ENCODE results near the gene INSR. TPM values are rescaled to one million over a fixed set of nuclear protein-coding genes. Genes with fewer than 3 reads are reported as not detected.

INSR gene
- total RNA-seq, 1 experiment from 2014 or later = 13.7 TPM

GRCh38 chr19:7115721-7116120, 178.5 kb downstream of the INSR start:
- Histone ChIP-seq H3K9me2 (replicated peaks; ENCODE audit: low read length) (no peaks in the 10 kb centered on the region), H3K36me3 (ENCODE audit: low read depth, low read length) (no peaks in the 10 kb centered on the region), H3K4me2 (ENCODE audit: low read length) (no peak overlapping the region), H3K4me1 (ENCODE audit: insufficient read depth, low read length) (no peaks in the 10 kb centered on the region), H3F3A (ENCODE audit: low read length, unreplicated experiment) (no peaks in the 10 kb centered on the region), H2AFZ (ENCODE audit: low read length) (no peak overlapping the region), H3K4me3 (ENCODE audit: low read length) (no peak overlapping the region), H3K27ac (ENCODE audit: low read length) (no peak overlapping the region), H3K9me3 (ENCODE audit: low read length) (no peaks in the 10 kb centered on the region), H3K79me2 (ENCODE audit: low read length) (no peaks in the 10 kb centered on the region), H3K27me3 (ENCODE audit: low read length) (no peaks in the 10 kb centered on the region), H3K9ac (ENCODE audit: low read length) (no peak overlapping the region), H4K20me1 (ENCODE audit: low read length) (no peaks in the 10 kb centered on the region)
- BruUV-seq (replicated peaks) = no TSS peak
- DNase-seq (no peak), ATAC-seq (no peak)
- CTCF ChIA-PET = no interaction called here
- intact Hi-C loops (cut with micrococcal nuclease) = no loop called here
- no peak for TF ChIP-seq CTCF (conservative IDR thresholded peaks at IDR 0.05; ENCODE audit: low read depth, low read length)
- no peak for TF ChIP-seq EZH2phosphoT487 (IDR thresholded peaks at IDR 0.05; ENCODE audit: borderline replicate concordance, low read length)
- TF ChIP-seq EZH2 (IDR thresholded peaks at IDR 0.05; ENCODE audit: low read length, unreplicated experiment) = no peak
- POLR2A ChIA-PET (ENCODE audit: unreplicated experiment) = no interaction called here

GRCh38 chr19:7113233-7113632, 181.0 kb downstream of the INSR start:
- no peaks in the 10 kb centered on the region for H3K79me2 ChIP-seq (ENCODE audit: low read length)
- H2AFZ ChIP-seq (ENCODE audit: low read length) = no peak overlapping the region
- H3K9me3 ChIP-seq (ENCODE audit: low read length) = no peaks in the 10 kb centered on the region
- ATAC-seq = no peak
- intact Hi-C loops (cut with micrococcal nuclease) = no loop called here
- POLR2A ChIA-PET (ENCODE audit: unreplicated experiment) = no interaction called here
- no peak overlapping the region for H3K9ac ChIP-seq (ENCODE audit: low read length)
- H3K4me3 ChIP-seq (ENCODE audit: low read length) = no peak overlapping the region
- H3K4me2 ChIP-seq (ENCODE audit: low read length) = no peak overlapping the region
- no peaks in the 10 kb centered on the region for H4K20me1 ChIP-seq (ENCODE audit: low read length)
- no peaks in the 10 kb centered on the region for H3K27me3 ChIP-seq (ENCODE audit: low read length)
- no peak overlapping the region for H3K27ac ChIP-seq (ENCODE audit: low read length)
- no TSS peak for BruUV-seq (replicated peaks)
- DNase-seq = no peak
- H3K9me2 ChIP-seq (replicated peaks; ENCODE audit: low read length) = no peaks in the 10 kb centered on the region
- TF ChIP-seq EZH2 (IDR thresholded peaks at IDR 0.05; ENCODE audit: low read length, unreplicated experiment) (no peak), CTCF (conservative IDR thresholded peaks at IDR 0.05; ENCODE audit: low read depth, low read length) (no peak), EZH2phosphoT487 (IDR thresholded peaks at IDR 0.05; ENCODE audit: borderline replicate concordance, low read length) (no peak)
- H3K4me1 ChIP-seq (ENCODE audit: insufficient read depth, low read length) = no peaks in the 10 kb centered on the region
- no peaks in the 10 kb centered on the region for H3K36me3 ChIP-seq (ENCODE audit: low read depth, low read length)
- H3F3A ChIP-seq (ENCODE audit: low read length, unreplicated experiment) = no peaks in the 10 kb centered on the region
- CTCF ChIA-PET = interaction anchor here (0.7 kb wide), 1 partner anchor 243 kb away, joined by 6 read pairs; no protein-coding TSS in a partner anchor

GRCh38 chr19:7112675-7113074, 181.5 kb downstream of the INSR start:
- no peaks in the 10 kb centered on the region for H3K9me3 ChIP-seq (ENCODE audit: low read length)
- no peak overlapping the region for H3K27ac ChIP-seq (ENCODE audit: low read length)
- CTCF ChIA-PET = no interaction called here
- no peaks in the 10 kb centered on the region for H4K20me1 ChIP-seq (ENCODE audit: low read length)
- no peak overlapping the region for H3K4me2 ChIP-seq (ENCODE audit: low read length)
- no peaks in the 10 kb centered on the region for H3K27me3 ChIP-seq (ENCODE audit: low read length)
- H3K36me3 ChIP-seq (ENCODE audit: low read depth, low read length) = no peaks in the 10 kb centered on the region
- BruUV-seq (replicated peaks) = no TSS peak
- H3K4me3 ChIP-seq (ENCODE audit: low read length) = no peak overlapping the region
- no peak overlapping the region for H3K9ac ChIP-seq (ENCODE audit: low read length)
- ATAC-seq = no peak
- no peaks in the 10 kb centered on the region for H3K4me1 ChIP-seq (ENCODE audit: insufficient read depth, low read length)
- no peaks in the 10 kb centered on the region for H3K79me2 ChIP-seq (ENCODE audit: low read length)
- no peaks in the 10 kb centered on the region for H3K9me2 ChIP-seq (replicated peaks; ENCODE audit: low read length)
- POLR2A ChIA-PET (ENCODE audit: unreplicated experiment) = no interaction called here
- intact Hi-C loops (cut with micrococcal nuclease) = no loop called here
- TF ChIP-seq EZH2 (IDR thresholded peaks at IDR 0.05; ENCODE audit: low read length, unreplicated experiment) = no peak
- no peak for TF ChIP-seq CTCF (conservative IDR thresholded peaks at IDR 0.05; ENCODE audit: low read depth, low read length)
- no peak for TF ChIP-seq EZH2phosphoT487 (IDR thresholded peaks at IDR 0.05; ENCODE audit: borderline replicate concordance, low read length)
- H2AFZ ChIP-seq (ENCODE audit: low read length) = no peak overlapping the region
- no peak for DNase-seq
- H3F3A ChIP-seq (ENCODE audit: low read length, unreplicated experiment) = no peaks in the 10 kb centered on the region
